AG09319 (cell line): ENCODE data around the gene UVRAG.

Experiments used
- DNase-seq: peaks from one replicate; pipeline ENCODE4 v3.0.0-alpha.2; 2010; ENCODE audit warnings: low read depth; ENCODE audit errors: extremely low read depth
- CTCF ChIP-seq: IDR thresholded peaks from 2 replicates; pipeline ENCODE4 v1.5.1; 2011; ENCODE audit warnings: low read depth, mild to moderate bottlenecking, inconsistent platforms, low read length, moderate library complexity

UVRAG gene

GRCh38 chr11:76164861-76165751 is 350.1 kb downstream of the UVRAG start:
- no peak for TF ChIP-seq CTCF
- DNase-seq = no peak

- DNase-seq = no peak
- no peak for TF ChIP-seq CTCF
These were observed 351.3 kb downstream of the UVRAG start for GRCh38 chr11:76166314-76166713.

GRCh38 chr11:76167590-76167989 is 352.6 kb downstream of the UVRAG start:
- no peak for DNase-seq
- TF ChIP-seq CTCF = no peak

GRCh38 chr11:76169473-76169896 is 354.5 kb downstream of the UVRAG start:
- TF ChIP-seq CTCF = no peak
- DNase-seq = no peak

GRCh38 chr11:76170468-76170867 is 355.5 kb downstream of the UVRAG start:
- no peak for TF ChIP-seq CTCF
- no peak for DNase-seq

GRCh38 chr11:76172583-76172982 is 357.6 kb downstream of the UVRAG start:
- no peak for TF ChIP-seq CTCF
- no peak for DNase-seq

GRCh38 chr11:76173663-76174062 is 358.7 kb downstream of the UVRAG start:
- DNase-seq = no peak
- no peak for TF ChIP-seq CTCF
